Ishikawa (cell line): ENCODE measurements around the gene TTLL13.

ENCODE experiments used
- CEBPB ChIP-seq: IDR thresholded peaks from 2 replicates; pipeline ENCODE4 v1.6.1; 2012
- CREB1 ChIP-seq: IDR thresholded peaks from 2 replicates; pipeline ENCODE4 v1.6.1; 2012; ENCODE audit warnings: low read depth
- EGR1 ChIP-seq: IDR thresholded peaks from 2 replicates; pipeline ENCODE4 v1.6.1; 2012
- EP300 ChIP-seq: IDR thresholded peaks from 2 replicates; pipeline ENCODE4 v1.6.1; 2012; ENCODE audit warnings: borderline replicate concordance
- FOXM1 ChIP-seq: IDR thresholded peaks from 2 replicates; pipeline ENCODE4 v1.6.1; 2012; ENCODE audit warnings: low read depth, borderline replicate concordance
- MAX ChIP-seq: IDR thresholded peaks from 2 replicates; pipeline ENCODE4 v1.6.1; 2012
- NFIC ChIP-seq: IDR thresholded peaks from 2 replicates; pipeline ENCODE4 v1.6.1; 2012
- RAD21 ChIP-seq: IDR thresholded peaks from 2 replicates; pipeline ENCODE4 v1.6.1; 2012; ENCODE audit warnings: low read depth
- REST ChIP-seq: IDR thresholded peaks from 2 replicates; pipeline ENCODE4 v1.6.1; 2012; ENCODE audit warnings: low read depth, mild to moderate bottlenecking
- TAF1 ChIP-seq: IDR thresholded peaks from 2 replicates; pipeline ENCODE4 v1.6.1; 2012; ENCODE audit warnings: low read depth, mild to moderate bottlenecking
- TCF12 ChIP-seq: IDR thresholded peaks from 2 replicates; pipeline ENCODE4 v1.6.1; 2012; ENCODE audit warnings: low read depth
- TEAD4 ChIP-seq: IDR thresholded peaks from 2 replicates; pipeline ENCODE4 v1.6.1; 2012
- USF1 ChIP-seq: IDR thresholded peaks from 2 replicates; pipeline ENCODE4 v1.6.1; 2012
- YY1 ChIP-seq: IDR thresholded peaks from 2 replicates; pipeline ENCODE4 v1.6.1; 2012; ENCODE audit warnings: low read depth
- ZBTB7A ChIP-seq: IDR thresholded peaks from 2 replicates; pipeline ENCODE4 v1.6.1; 2012; ENCODE audit warnings: low read depth

The TTLL13 gene

GRCh38 chr15:90232196-90232595 is 17.2 kb upstream of the TTLL13 start:
- TF ChIP-seq YY1 (no peak), NFIC (no peak), REST (no peak), TCF12 (no peak), USF1 (no peak), MAX (no peak), EP300 (no peak), TAF1 (no peak), RAD21 (no peak), CEBPB (no peak), EGR1 (no peak), CREB1 (no peak), TEAD4 (no peak), FOXM1 (no peak), ZBTB7A (no peak)

GRCh38 chr15:90232941-90233386 is 16.4 kb upstream of the TTLL13 start:
- peak; percentile 59; the same call in 1 of the 2 replicates for TF ChIP-seq RAD21
- TF ChIP-seq REST = no peak
- no peak for TF ChIP-seq EP300

GRCh38 chr15:90233387-90234095 is 15.8 kb upstream of the TTLL13 start, which contains the start of gene CIB1:
Gene CIB1 (minus strand): TSS chr15:90233941. CDS start chr15:90233885, 56 bp downstream.
- TF ChIP-seq CEBPB = no peak
- TF ChIP-seq EGR1 = peak; percentile 20; the same call in 1 of the 2 replicates
- peak; percentile 77 for TF ChIP-seq MAX
- peak; percentile 22 for TF ChIP-seq ZBTB7A
- TF ChIP-seq TCF12 = 0 out of 2 replicates have a peak, but pooled peaks have one; percentile 12

GRCh38 chr15:90234096-90234988 is 15.0 kb upstream of the TTLL13 start, which contains the start of gene GDPGP1:
Gene GDPGP1 (plus strand): TSS chr15:90234209. CDS start chr15:90240909, 6,700 bp downstream.
- TF ChIP-seq EGR1 (no peak), TAF1 (peak; percentile 48; the same call in 1 of the 2 replicates), CEBPB (peak; percentile 47; the same call in 1 of the 2 replicates), TEAD4 (no peak), MAX (0 out of 2 replicates have a peak, but pooled peaks have one; percentile 12), YY1 (no peak), ZBTB7A (no peak; the same call in none of the 2 replicates)

GRCh38 chr15:90239371-90239770 is 10.0 kb upstream of the TTLL13 start:
- TF ChIP-seq MAX (no peak), RAD21 (no peak), YY1 (no peak), ZBTB7A (no peak), TCF12 (no peak), REST (no peak)
